BLaER1 treated with 17β-estradiol and CSF1 and Interleukin-3, amounts not matched to agents 10 nM and 100 nM (cell line): ENCODE results near the gene VAMP4.

Source experiments
- H3K27ac ChIP-seq, 11 experiments: shearing (Covaris generic); formaldehyde crosslinking; 2 replicates each; pipeline ENCODE4 v1.8.1; 2022
- H3K27me3 ChIP-seq, 11 experiments: shearing (Covaris generic); formaldehyde crosslinking; 2 replicates each; pipeline ENCODE4 v1.8.1; 2022
- H3K36me3 ChIP-seq, 11 experiments: shearing (Covaris generic); formaldehyde crosslinking; 2 replicates each; pipeline ENCODE4 v1.8.1; 2022
- H3K4me1 ChIP-seq, 10 experiments: shearing (Covaris generic); formaldehyde crosslinking; 2 replicates each; pipeline ENCODE4 v1.8.1; 2022
- H3K4me2 ChIP-seq, 11 experiments: shearing (Covaris generic); formaldehyde crosslinking; 2 replicates each; pipeline ENCODE4 v1.8.1; 2022
- H3K4me3 ChIP-seq, 10 experiments: shearing (Covaris generic); formaldehyde crosslinking; 2 replicates each; pipeline ENCODE4 v1.8.1; 2022
- H3K9ac ChIP-seq, 11 experiments: shearing (Covaris generic); formaldehyde crosslinking; 2 replicates each; pipeline ENCODE4 v1.8.1; 2022
- H3K9me3 ChIP-seq, 11 experiments: shearing (Covaris generic); formaldehyde crosslinking; replicated peaks in 1 of 11; 2 replicates each; pipeline ENCODE4 v1.8.1; 2022
- H4K20me1 ChIP-seq, 11 experiments: shearing (Covaris generic); formaldehyde crosslinking; 2 replicates each; pipeline ENCODE4 v1.8.1; 2022
- Cebpa-rat ChIP-seq, 11 experiments: shearing (Covaris generic); IDR thresholded peaks; 2 replicates each; pipeline ENCODE4 v1.8.1; 2022

The VAMP4 gene

DNA sequence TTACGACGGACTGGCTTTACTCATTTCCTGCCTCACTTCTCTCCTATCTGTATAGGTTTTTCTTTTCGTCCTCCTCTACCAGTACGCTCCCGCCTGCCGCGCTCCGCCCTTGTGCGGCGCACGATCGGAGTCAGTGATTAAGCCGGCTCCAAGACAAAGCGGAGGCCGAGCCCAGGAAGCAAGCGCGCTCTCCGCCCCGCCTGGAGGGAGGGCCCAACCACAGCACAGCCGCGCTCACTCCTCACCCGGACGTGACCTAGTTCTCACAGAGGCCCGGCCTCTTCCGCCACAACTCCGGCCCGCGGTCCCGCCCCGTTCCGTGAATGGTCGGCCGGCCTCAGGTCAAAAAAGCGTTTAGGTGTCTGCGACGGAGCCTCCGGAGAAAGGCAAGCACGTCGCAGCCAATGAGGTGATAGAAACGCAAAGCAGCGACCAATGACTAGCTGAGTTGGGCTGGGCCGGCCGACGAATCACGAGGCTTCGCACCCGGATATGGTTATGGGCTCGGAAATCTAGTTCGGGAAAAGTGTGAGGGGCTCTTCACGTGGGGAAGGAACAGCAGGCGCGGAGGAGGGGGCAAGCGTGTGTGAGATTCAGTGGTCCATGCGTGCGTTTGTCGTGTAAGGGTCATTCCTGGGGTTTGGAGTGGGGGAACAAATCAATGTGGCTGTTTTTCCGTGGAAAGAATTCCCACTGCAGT is 39.5 kb upstream of the VAMP4 start, which contains the start of gene METTL13:
Gene METTL13, plus strand, starts transcription at position 485 of the 700 bp plus-strand sequence. CDS start 308 bp downstream, outside the sequence.
- peaks cover 37 to 45% (median 40%) of the 10 kb centered on the region in 10 experiments for H3K4me1 ChIP-seq
- H3K9me3 ChIP-seq: no peaks in the 10 kb centered on the region
- H3K4me3 ChIP-seq: peak within 1 kb of the TSS; percentile 68 to 96 (median 84)
- H3K4me2 ChIP-seq: peak within 1 kb of the TSS; percentile 81 to 97 (median 91)
- no peak for TF ChIP-seq Cebpa-rat (IDR thresholded peaks at IDR 0.05)
- peak within 1 kb of the TSS; percentile 76 to 92 (median 85) for H3K27ac ChIP-seq
- peaks cover 0 to 29% (median 24%) of the 10 kb centered on the region in 11 experiments; a peak in 13 of 22 replicates for H4K20me1 ChIP-seq
- peak within 1 kb of the TSS; percentile 74 to 92 (median 87) for H3K9ac ChIP-seq
- H3K36me3 ChIP-seq: peaks cover 27 to 36% (median 32%) of the 10 kb centered on the region in 11 experiments
- H3K27me3 ChIP-seq: no peaks in the 10 kb centered on the region

DNA sequence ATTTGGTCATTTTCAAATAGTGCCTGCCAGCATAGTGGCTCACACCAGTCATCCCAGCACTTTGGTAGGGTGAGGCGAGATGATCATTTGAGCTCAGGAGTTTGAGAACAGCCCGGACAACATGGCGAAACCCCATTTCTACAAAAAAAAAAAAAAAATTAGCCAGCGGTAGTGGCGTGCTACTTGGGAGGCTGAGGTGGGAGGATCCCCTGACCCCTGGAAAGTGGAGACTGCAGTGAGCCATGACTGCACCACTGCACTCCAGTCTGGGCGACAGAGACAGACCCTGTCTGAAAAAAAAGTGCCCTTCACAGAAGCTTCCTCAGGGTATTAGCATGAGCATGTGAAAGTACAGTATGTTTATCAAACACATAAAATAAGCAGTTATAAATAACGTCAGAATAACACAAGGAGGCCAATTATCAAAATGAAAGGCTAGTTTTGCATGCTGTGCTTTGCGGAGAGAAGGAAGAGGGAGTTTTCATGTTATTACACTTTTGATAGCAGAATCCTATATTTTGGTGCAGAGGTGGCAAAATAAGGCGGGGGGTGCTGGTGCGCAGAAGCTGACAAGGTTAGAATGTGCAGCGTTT is 38.8 kb upstream of the VAMP4 start:
- Histone ChIP-seq H3K4me2 (peak overlapping the region; percentile 73 to 93 (median 83)), H3K27ac (peak overlapping the region; percentile 53 to 89 (median 69); a peak in 21 of 22 replicates), H3K36me3 (peaks cover 20 to 30% (median 26%) of the 10 kb centered on the region in 11 experiments), H3K9me3 (no peaks in the 10 kb centered on the region), H3K4me1 (peaks cover 37 to 45% (median 40%) of the 10 kb centered on the region in 10 experiments), H4K20me1 (peaks cover 0 to 22% (median 19%) of the 10 kb centered on the region in 11 experiments; a peak in 12 of 22 replicates), H3K4me3 (peak overlapping the region; percentile 55 to 93 (median 61)), H3K27me3 (no peaks in the 10 kb centered on the region), H3K9ac (peak overlapping the region; percentile 56 to 79 (median 71))
- no peak for TF ChIP-seq Cebpa-rat (IDR thresholded peaks at IDR 0.05)

DNA sequence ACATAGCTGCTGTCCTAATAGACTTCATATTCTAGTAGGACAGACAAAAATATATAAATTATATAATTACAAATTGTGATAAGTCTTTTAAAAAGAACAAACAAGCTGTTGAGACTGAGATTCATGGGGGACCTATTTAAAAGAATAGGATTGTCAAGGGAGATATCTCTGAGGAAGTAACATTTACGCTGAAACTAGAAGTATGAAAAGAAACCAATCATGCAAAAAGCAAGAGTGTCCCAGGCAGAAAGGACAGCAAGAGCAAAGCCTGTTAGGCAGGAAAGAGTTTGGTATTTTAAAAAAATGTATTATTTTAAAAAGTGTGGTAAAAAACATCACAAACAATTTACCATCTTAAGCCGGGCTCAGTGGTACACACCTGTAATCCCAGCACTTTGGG is 30.4 kb upstream of the VAMP4 start:
- Histone ChIP-seq H3K4me2 (peak overlapping the region in 3 of 11 experiments; percentile 20 to 36 (median 32); a peak in 4 of 22 replicates), H3K36me3 (no peaks in the 10 kb centered on the region)

DNA sequence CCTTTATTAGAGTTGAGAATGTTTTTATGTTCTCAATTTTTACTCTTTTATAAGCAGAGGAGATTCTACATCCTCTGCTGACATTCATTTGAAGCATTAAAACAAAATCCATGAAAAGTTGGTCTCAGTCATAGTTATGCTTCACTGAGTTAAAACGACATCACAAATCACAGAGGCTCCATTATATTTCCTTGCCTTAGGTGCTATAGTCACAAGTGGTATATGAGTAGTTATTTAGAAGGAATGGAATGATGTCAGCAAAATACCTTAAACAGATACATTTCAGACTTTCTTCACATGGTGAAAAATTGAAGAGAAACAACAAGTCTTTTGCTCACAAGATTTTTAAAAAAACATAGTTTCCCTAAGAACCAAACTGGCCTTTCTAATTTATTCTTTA is 27.9 kb upstream of the VAMP4 start:
- no peaks in the 10 kb centered on the region for H3K9me3 ChIP-seq
- no peak overlapping the region for H3K9ac ChIP-seq
- no peak overlapping the region for H3K4me3 ChIP-seq
- peaks cover 0 to 44% (median 8%) of the 10 kb centered on the region in 10 experiments; a peak in 12 of 20 replicates for H3K4me1 ChIP-seq
- no peak overlapping the region for H3K27ac ChIP-seq
- no peak for TF ChIP-seq Cebpa-rat (IDR thresholded peaks at IDR 0.05)
- H3K27me3 ChIP-seq: no peaks in the 10 kb centered on the region
- no peaks in the 10 kb centered on the region for H3K36me3 ChIP-seq
- H3K4me2 ChIP-seq: no peak overlapping the region
- no peaks in the 10 kb centered on the region for H4K20me1 ChIP-seq

More for the DNA sequence above, 30.4 kb upstream of the VAMP4 start:
- H3K4me3 ChIP-seq: no peak overlapping the region
- no peak overlapping the region for H3K9ac ChIP-seq
- H3K4me1 ChIP-seq: peaks cover 0 to 30% (median 6%) of the 10 kb centered on the region in 10 experiments; a peak in 9 of 20 replicates
- H3K27ac ChIP-seq: no peak overlapping the region
- H4K20me1 ChIP-seq: no peaks in the 10 kb centered on the region
- no peaks in the 10 kb centered on the region for H3K27me3 ChIP-seq
- no peak for TF ChIP-seq Cebpa-rat (IDR thresholded peaks at IDR 0.05)
- H3K9me3 ChIP-seq: no peaks in the 10 kb centered on the region

DNA sequence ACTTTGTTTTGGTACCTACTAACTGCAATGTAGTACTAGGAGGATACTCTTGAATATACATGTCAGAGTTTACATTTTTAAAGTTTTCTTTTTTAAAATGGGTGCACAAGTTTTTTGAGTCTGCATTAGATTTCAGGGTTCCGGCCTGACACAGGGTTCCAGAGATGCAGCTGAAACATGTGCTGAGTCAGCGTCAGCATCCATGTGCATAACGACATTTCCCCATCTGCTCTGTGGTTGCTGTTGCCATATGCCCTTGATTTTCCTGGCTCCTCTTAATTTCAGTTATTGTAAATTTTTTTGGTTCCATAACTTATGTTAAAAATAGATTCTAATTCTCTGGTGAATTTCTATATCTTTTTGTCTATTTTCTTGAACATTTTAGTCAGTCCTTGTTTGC is 27.3 kb upstream of the VAMP4 start:
- Histone ChIP-seq H3K4me2 (no peak overlapping the region), H3K4me3 (no peak overlapping the region), H3K9me3 (no peaks in the 10 kb centered on the region), H3K27me3 (no peaks in the 10 kb centered on the region), H3K9ac (no peak overlapping the region), H4K20me1 (no peaks in the 10 kb centered on the region), H3K4me1 (peaks cover 0 to 44% (median 8%) of the 10 kb centered on the region in 10 experiments; a peak in 12 of 20 replicates), H3K27ac (no peak overlapping the region), H3K36me3 (no peaks in the 10 kb centered on the region)
- TF ChIP-seq Cebpa-rat (IDR thresholded peaks at IDR 0.05): no peak

- Histone ChIP-seq H3K4me1 (peaks cover 0 to 29% (median 0%) of the 10 kb centered on the region in 10 experiments; a peak in 7 of 20 replicates), H3K27me3 (no peaks in the 10 kb centered on the region), H3K4me3 (no peak overlapping the region), H3K27ac (no peak overlapping the region), H3K4me2 (no peak overlapping the region), H3K36me3 (no peaks in the 10 kb centered on the region), H3K9me3 (no peaks in the 10 kb centered on the region), H3K9ac (no peak overlapping the region), H4K20me1 (no peaks in the 10 kb centered on the region)
- no peak for TF ChIP-seq Cebpa-rat (IDR thresholded peaks at IDR 0.05)
Observed at GRCh38 chr1:171763764-171764163, 21.9 kb upstream of the VAMP4 start.

GRCh38 chr1:171762143-171762563 is 20.3 kb upstream of the VAMP4 start:
- Histone ChIP-seq H3K27ac (no peak overlapping the region), H3K4me3 (no peak overlapping the region), H3K36me3 (no peaks in the 10 kb centered on the region), H3K9ac (no peak overlapping the region), H3K27me3 (no peaks in the 10 kb centered on the region), H3K4me2 (no peak overlapping the region), H3K4me1 (peaks cover 0 to 14% (median 0%) of the 10 kb centered on the region in 10 experiments; a peak in 7 of 20 replicates), H3K9me3 (peaks cover 0 to 2% (median 0%) of the 10 kb centered on the region in 11 experiments; a peak in 2 of 22 replicates), H4K20me1 (no peaks in the 10 kb centered on the region)
- TF ChIP-seq Cebpa-rat (IDR thresholded peaks at IDR 0.05): no peak

- Histone ChIP-seq H3K9me3 (peaks cover 0 to 9% (median 0%) of the 10 kb centered on the region in 11 experiments; a peak in 3 of 22 replicates), H3K4me3 (no peak overlapping the region), H3K9ac (no peak overlapping the region), H3K27me3 (no peaks in the 10 kb centered on the region), H3K4me2 (no peak overlapping the region), H3K4me1 (no peaks in the 10 kb centered on the region), H4K20me1 (no peaks in the 10 kb centered on the region), H3K36me3 (no peaks in the 10 kb centered on the region), H3K27ac (no peak overlapping the region)
- no peak for TF ChIP-seq Cebpa-rat (IDR thresholded peaks at IDR 0.05)
Observed at GRCh38 chr1:171758011-171758410, 16.1 kb upstream of the VAMP4 start.

DNA sequence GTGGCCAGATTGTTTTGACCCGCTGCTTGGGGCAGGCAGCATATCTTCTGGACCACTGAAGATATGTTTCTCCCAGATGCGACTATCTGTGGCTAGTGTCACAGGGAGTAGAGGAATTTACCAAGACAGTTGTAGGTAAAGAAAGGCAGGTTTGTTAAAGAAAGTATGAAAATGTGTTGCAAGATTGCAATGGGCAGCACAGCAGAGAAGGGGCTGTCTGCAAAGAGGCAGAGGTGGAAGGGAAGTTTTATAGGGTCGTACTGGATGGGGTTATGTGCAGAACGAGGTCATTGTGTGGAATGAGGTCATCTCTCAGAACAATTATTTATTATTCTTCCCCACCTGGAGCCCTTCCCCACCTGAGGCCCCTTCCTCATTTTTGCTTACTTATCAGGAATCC is 15.0 kb upstream of the VAMP4 start:
- Histone ChIP-seq H3K4me3 (no peak overlapping the region), H3K4me1 (no peaks in the 10 kb centered on the region), H3K9me3 (peaks cover 0 to 9% (median 0%) of the 10 kb centered on the region in 11 experiments; a peak in 3 of 22 replicates), H4K20me1 (no peaks in the 10 kb centered on the region), H3K27me3 (no peaks in the 10 kb centered on the region), H3K4me2 (no peak overlapping the region), H3K9ac (no peak overlapping the region), H3K27ac (no peak overlapping the region), H3K36me3 (no peaks in the 10 kb centered on the region)
- no peak for TF ChIP-seq Cebpa-rat (IDR thresholded peaks at IDR 0.05)
